SK-N-SH treated with all-trans-retinoic acid at 6 μM for 48 hours (cell line): ENCODE results near the gene MUC3A.
"Not testable (repeated sequence)": the region's sequence is repeated elsewhere in the genome, so short reads cannot be mapped to it uniquely, and the experiment has no call there.

Source experiments
- ARNTL ChIP-seq: fragments of 450-650 bp; formaldehyde crosslinking; IDR thresholded peaks from 2 replicates; pipeline ENCODE4 v1.5.0; 2020; ENCODE audit warnings: low read depth, mild to moderate bottlenecking, moderate library complexity, borderline replicate concordance
- BACH2 ChIP-seq: fragments of 250-450 bp; sonication (Bioruptor Pico); IDR thresholded peaks from 2 replicates; pipeline ENCODE4 v1.9.0; 2021; ENCODE audit warnings: mild to moderate bottlenecking, borderline replicate concordance
- TOX ChIP-seq: fragments of 250-450 bp; sonication (Bioruptor Pico); IDR thresholded peaks from 2 replicates; pipeline ENCODE4 v1.8.0; 2021; ENCODE audit warnings: mild to moderate bottlenecking, moderate library complexity, borderline replicate concordance
- ZFP3 ChIP-seq: fragments of 250-450 bp; sonication (Bioruptor Pico); IDR thresholded peaks from 2 replicates; pipeline ENCODE4 v1.5.0; 2020; ENCODE audit warnings: mild to moderate bottlenecking, moderate library complexity
- ZNF565 ChIP-seq: fragments of 450-650 bp; formaldehyde crosslinking; conservative IDR thresholded peaks from 2 replicates; pipeline ENCODE4 v1.5.0; 2020; ENCODE audit warnings: low read depth, mild to moderate bottlenecking, moderate library complexity
- TF ChIP-seq, protein P1 (sequence below): fragments of 250-450 bp; sonication (Bioruptor Pico); IDR thresholded peaks from 2 replicates; pipeline ENCODE4 v1.5.0; 2020; ENCODE audit warnings: mild to moderate bottlenecking, moderate library complexity
- TF ChIP-seq, protein P2 (sequence below): fragments of 250-450 bp; sonication (Bioruptor Pico); IDR thresholded peaks from 2 replicates; pipeline ENCODE4 v1.8.0; 2020; ENCODE audit warnings: mild to moderate bottlenecking, moderate library complexity, borderline replicate concordance
- TF ChIP-seq, protein P3 (sequence below): fragments of 250-450 bp; sonication (Bioruptor Pico); IDR thresholded peaks from 2 replicates; pipeline ENCODE4 v1.5.1; 2020; ENCODE audit warnings: low read depth, mild to moderate bottlenecking, moderate library complexity
- TF ChIP-seq, protein P4 (sequence below): fragments of 250-450 bp; sonication (Bioruptor Pico); IDR thresholded peaks from 2 replicates; pipeline ENCODE4 v1.5.1; 2021; ENCODE audit warnings: mild to moderate bottlenecking, moderate library complexity

DNA sequence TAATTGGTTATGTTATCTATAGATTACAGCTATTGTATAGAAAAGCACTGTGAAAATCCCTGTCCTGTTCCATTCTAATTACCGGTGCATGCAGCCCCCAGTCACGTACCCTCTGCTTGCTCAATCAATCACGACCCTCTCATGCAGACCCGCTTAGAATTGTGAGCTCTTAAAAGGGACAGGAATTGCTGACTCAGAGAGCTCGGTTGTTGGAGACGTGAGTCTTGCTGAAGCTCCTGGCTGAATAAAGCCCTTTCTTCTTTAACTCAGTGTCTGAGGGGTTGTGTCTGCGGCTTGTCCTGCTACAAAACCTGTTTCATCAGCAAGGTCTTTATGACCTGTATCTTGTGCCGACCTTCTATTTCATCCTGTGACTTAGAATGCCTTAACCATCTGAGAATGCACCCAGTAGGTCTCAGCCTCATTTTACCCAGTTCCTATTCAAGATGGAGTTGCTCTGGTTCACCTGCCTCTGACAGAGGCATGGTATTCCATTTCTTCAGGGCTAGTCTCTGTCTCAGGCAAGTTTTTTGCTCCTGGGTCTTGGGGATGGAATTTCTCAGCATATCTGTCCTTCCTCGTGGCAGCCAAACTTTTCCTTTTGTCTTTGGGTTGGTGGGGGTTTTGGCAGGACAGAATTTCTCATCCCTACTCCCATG, 29.4 kb upstream of the MUC3A start:
- TF ChIP-seq BACH2, ARNTL, TOX, ZFP3, ZNF565 (CRISPR knock-in tag): not testable (repeated sequence)
- TF ChIP-seq, protein P1, sequence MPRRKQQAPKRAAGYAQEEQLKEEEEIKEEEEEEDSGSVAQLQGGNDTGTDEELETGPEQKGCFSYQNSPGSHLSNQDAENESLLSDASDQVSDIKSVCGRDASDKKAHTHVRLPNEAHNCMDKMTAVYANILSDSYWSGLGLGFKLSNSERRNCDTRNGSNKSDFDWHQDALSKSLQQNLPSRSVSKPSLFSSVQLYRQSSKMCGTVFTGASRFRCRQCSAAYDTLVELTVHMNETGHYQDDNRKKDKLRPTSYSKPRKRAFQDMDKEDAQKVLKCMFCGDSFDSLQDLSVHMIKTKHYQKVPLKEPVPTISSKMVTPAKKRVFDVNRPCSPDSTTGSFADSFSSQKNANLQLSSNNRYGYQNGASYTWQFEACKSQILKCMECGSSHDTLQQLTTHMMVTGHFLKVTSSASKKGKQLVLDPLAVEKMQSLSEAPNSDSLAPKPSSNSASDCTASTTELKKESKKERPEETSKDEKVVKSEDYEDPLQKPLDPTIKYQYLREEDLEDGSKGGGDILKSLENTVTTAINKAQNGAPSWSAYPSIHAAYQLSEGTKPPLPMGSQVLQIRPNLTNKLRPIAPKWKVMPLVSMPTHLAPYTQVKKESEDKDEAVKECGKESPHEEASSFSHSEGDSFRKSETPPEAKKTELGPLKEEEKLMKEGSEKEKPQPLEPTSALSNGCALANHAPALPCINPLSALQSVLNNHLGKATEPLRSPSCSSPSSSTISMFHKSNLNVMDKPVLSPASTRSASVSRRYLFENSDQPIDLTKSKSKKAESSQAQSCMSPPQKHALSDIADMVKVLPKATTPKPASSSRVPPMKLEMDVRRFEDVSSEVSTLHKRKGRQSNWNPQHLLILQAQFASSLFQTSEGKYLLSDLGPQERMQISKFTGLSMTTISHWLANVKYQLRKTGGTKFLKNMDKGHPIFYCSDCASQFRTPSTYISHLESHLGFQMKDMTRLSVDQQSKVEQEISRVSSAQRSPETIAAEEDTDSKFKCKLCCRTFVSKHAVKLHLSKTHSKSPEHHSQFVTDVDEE (CRISPR knock-in tag), result not testable (repeated sequence)
- TF ChIP-seq, protein P2, sequence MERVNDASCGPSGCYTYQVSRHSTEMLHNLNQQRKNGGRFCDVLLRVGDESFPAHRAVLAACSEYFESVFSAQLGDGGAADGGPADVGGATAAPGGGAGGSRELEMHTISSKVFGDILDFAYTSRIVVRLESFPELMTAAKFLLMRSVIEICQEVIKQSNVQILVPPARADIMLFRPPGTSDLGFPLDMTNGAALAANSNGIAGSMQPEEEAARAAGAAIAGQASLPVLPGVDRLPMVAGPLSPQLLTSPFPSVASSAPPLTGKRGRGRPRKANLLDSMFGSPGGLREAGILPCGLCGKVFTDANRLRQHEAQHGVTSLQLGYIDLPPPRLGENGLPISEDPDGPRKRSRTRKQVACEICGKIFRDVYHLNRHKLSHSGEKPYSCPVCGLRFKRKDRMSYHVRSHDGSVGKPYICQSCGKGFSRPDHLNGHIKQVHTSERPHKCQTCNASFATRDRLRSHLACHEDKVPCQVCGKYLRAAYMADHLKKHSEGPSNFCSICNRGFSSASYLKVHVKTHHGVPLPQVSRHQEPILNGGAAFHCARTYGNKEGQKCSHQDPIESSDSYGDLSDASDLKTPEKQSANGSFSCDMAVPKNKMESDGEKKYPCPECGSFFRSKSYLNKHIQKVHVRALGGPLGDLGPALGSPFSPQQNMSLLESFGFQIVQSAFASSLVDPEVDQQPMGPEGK (CRISPR knock-in tag), result not testable (repeated sequence)
- TF ChIP-seq, protein P3, sequence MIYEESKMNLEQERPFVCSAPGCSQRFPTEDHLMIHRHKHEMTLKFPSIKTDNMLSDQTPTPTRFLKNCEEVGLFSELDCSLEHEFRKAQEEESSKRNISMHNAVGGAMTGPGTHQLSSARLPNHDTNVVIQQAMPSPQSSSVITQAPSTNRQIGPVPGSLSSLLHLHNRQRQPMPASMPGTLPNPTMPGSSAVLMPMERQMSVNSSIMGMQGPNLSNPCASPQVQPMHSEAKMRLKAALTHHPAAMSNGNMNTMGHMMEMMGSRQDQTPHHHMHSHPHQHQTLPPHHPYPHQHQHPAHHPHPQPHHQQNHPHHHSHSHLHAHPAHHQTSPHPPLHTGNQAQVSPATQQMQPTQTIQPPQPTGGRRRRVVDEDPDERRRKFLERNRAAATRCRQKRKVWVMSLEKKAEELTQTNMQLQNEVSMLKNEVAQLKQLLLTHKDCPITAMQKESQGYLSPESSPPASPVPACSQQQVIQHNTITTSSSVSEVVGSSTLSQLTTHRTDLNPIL (CRISPR knock-in tag), result not testable (repeated sequence)
- TF ChIP-seq, protein P4, sequence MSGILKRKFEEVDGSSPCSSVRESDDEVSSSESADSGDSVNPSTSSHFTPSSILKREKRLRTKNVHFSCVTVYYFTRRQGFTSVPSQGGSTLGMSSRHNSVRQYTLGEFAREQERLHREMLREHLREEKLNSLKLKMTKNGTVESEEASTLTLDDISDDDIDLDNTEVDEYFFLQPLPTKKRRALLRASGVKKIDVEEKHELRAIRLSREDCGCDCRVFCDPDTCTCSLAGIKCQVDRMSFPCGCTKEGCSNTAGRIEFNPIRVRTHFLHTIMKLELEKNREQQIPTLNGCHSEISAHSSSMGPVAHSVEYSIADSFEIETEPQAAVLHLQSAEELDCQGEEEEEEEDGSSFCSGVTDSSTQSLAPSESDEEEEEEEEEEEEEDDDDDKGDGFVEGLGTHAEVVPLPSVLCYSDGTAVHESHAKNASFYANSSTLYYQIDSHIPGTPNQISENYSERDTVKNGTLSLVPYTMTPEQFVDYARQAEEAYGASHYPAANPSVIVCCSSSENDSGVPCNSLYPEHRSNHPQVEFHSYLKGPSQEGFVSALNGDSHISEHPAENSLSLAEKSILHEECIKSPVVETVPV (CRISPR knock-in tag), result not testable (repeated sequence)
